Measurements from ENCODE around the gene C17orf50. TPM values are rescaled to one million over a fixed set of nuclear protein-coding genes. Genes with fewer than 3 reads are reported as not detected.

The C17orf50 gene
- total RNA-seq, 1 experiment from 2014 or later = not detected

DNA sequence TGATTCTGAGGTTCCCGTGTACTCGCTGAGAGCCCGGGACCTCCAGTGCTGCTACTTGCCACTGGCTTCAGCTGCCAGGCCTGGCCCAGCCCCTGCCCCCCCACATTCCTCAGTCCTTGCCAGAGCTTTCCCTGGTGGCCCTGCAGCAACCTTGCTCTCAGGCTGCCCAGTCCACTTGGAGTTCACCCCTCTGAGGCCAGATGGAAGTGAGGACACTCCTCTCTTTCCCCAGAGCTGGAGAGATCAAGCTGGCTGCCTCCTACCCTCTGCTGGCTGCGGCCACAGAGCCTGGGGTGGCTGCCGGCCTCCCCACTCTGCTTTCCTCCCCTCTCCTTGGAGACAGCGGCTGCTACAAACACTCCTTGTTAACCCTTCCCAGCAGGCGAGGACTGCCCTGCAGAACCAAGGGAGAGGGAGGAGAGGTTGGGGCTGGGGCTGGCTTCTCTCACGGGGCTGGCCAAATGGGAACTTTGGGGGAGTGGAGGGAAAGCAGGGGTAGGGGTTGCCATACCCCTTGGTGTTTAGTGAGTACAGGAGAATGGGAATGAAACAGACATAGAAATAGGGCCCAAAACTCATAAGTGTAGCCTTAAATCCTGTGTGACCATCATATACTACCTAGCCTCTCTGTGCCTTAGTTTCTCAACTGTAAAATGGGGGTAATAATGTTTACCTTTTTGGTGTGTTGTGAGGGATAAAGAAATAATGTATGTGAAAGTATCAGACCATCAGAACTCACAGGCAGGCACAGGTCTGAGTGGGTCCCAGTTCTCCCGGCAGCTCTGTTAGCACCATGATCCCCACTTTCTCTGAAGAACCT, 7.5 kb upstream of the C17orf50 start, which contains the start of gene GAS2L2:
Gene GAS2L2 (minus strand): TSS at position 295 of the 820 bp plus-strand sequence. CDS start 389 bp downstream, outside the sequence.
- ChIA-PET POLR2A (ENCODE audit: unreplicated experiment) (no interaction called here), CTCF (no interaction called here)
- Histone ChIP-seq H4K20me1 (ENCODE audit: low read length) (no peaks in the 10 kb centered on the region), H3K4me3 (ENCODE audit: low read length) (no peak within 1 kb of the TSS), H3K4me2 (ENCODE audit: low read length) (no peak within 1 kb of the TSS), H3K9me3 (ENCODE audit: low read length) (no peaks in the 10 kb centered on the region), H3K4me1 (ENCODE audit: insufficient read depth, low read length) (no peaks in the 10 kb centered on the region), H3K9ac (ENCODE audit: low read length) (no peak within 1 kb of the TSS), H3K9me2 (replicated peaks; ENCODE audit: low read length) (no peaks in the 10 kb centered on the region), H3K27me3 (ENCODE audit: low read length) (no peaks in the 10 kb centered on the region), H3K27ac (ENCODE audit: low read length) (no peak within 1 kb of the TSS), H3K36me3 (ENCODE audit: low read depth, low read length) (no peaks in the 10 kb centered on the region), H2AFZ (ENCODE audit: low read length) (no peak within 1 kb of the TSS), H3K79me2 (ENCODE audit: low read length) (no peaks in the 10 kb centered on the region), H3F3A (ENCODE audit: low read length, unreplicated experiment) (no peaks in the 10 kb centered on the region)
- no TSS peak for BruUV-seq (replicated peaks)
- intact Hi-C loops (cut with micrococcal nuclease) = no loop called here
- no peak for DNase-seq
- no peak for ATAC-seq
- TF ChIP-seq, protein P1, sequence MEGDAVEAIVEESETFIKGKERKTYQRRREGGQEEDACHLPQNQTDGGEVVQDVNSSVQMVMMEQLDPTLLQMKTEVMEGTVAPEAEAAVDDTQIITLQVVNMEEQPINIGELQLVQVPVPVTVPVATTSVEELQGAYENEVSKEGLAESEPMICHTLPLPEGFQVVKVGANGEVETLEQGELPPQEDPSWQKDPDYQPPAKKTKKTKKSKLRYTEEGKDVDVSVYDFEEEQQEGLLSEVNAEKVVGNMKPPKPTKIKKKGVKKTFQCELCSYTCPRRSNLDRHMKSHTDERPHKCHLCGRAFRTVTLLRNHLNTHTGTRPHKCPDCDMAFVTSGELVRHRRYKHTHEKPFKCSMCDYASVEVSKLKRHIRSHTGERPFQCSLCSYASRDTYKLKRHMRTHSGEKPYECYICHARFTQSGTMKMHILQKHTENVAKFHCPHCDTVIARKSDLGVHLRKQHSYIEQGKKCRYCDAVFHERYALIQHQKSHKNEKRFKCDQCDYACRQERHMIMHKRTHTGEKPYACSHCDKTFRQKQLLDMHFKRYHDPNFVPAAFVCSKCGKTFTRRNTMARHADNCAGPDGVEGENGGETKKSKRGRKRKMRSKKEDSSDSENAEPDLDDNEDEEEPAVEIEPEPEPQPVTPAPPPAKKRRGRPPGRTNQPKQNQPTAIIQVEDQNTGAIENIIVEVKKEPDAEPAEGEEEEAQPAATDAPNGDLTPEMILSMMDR (conservative IDR thresholded peaks at IDR 0.05; ENCODE audit: low read depth, low read length) = no peak
- no peak for TF ChIP-seq EZH2 (IDR thresholded peaks at IDR 0.05; ENCODE audit: low read length, unreplicated experiment)
- no peak for TF ChIP-seq EZH2phosphoT487 (IDR thresholded peaks at IDR 0.05; ENCODE audit: borderline replicate concordance, low read length)

GRCh38 chr17:35757243-35757642, 3.4 kb upstream of the C17orf50 start:
- Histone ChIP-seq H2AFZ (ENCODE audit: low read length) (no peak overlapping the region), H3K9me3 (ENCODE audit: low read length) (no peaks in the 10 kb centered on the region), H3K27me3 (ENCODE audit: low read length) (no peaks in the 10 kb centered on the region), H3K79me2 (ENCODE audit: low read length) (no peaks in the 10 kb centered on the region), H3F3A (ENCODE audit: low read length, unreplicated experiment) (no peaks in the 10 kb centered on the region), H3K27ac (ENCODE audit: low read length) (no peak overlapping the region), H3K9ac (ENCODE audit: low read length) (no peak overlapping the region), H3K4me3 (ENCODE audit: low read length) (no peak overlapping the region), H3K36me3 (ENCODE audit: low read depth, low read length) (no peaks in the 10 kb centered on the region), H3K9me2 (replicated peaks; ENCODE audit: low read length) (no peaks in the 10 kb centered on the region), H3K4me2 (ENCODE audit: low read length) (no peak overlapping the region), H4K20me1 (ENCODE audit: low read length) (no peaks in the 10 kb centered on the region), H3K4me1 (ENCODE audit: insufficient read depth, low read length) (no peaks in the 10 kb centered on the region)
- CTCF ChIA-PET = no interaction called here
- no TSS peak for BruUV-seq (replicated peaks)
- TF ChIP-seq EZH2phosphoT487 (IDR thresholded peaks at IDR 0.05; ENCODE audit: borderline replicate concordance, low read length) (no peak), EZH2 (IDR thresholded peaks at IDR 0.05; ENCODE audit: low read length, unreplicated experiment) (no peak)
- TF ChIP-seq, protein P1 (conservative IDR thresholded peaks at IDR 0.05; ENCODE audit: low read depth, low read length) = no peak
- ATAC-seq (no peak), DNase-seq (no peak)
- intact Hi-C loops (cut with micrococcal nuclease) = no loop called here
- POLR2A ChIA-PET (ENCODE audit: unreplicated experiment) = no interaction called here

- H4K20me1 ChIP-seq (ENCODE audit: low read length) = no peaks in the 10 kb centered on the region
- CTCF ChIA-PET = no interaction called here
Measured at GRCh38 chr17:35761601-35762000, 914 bp downstream of the C17orf50 start.

More at GRCh38 chr17:35761601-35762000, 914 bp downstream of the C17orf50 start:
- no peak overlapping the region for H3K9ac ChIP-seq (ENCODE audit: low read length)
- POLR2A ChIA-PET (ENCODE audit: unreplicated experiment) = no interaction called here
- H3K27me3 ChIP-seq (ENCODE audit: low read length) = no peaks in the 10 kb centered on the region
- BruUV-seq (replicated peaks) = no TSS peak
- no peak overlapping the region for H3K4me2 ChIP-seq (ENCODE audit: low read length)
- no peaks in the 10 kb centered on the region; the same call in 1 of the 2 replicates for H3K36me3 ChIP-seq (ENCODE audit: low read depth, low read length)
- H3K4me1 ChIP-seq (ENCODE audit: insufficient read depth, low read length) = 0 out of 2 replicates have a peak, but pooled peaks cover 3% of the 10 kb centered on the region
- H2AFZ ChIP-seq (ENCODE audit: low read length) = no peak overlapping the region
- H3K4me3 ChIP-seq (ENCODE audit: low read length) = no peak overlapping the region
- ATAC-seq (no peak), DNase-seq (no peak)
- no peaks in the 10 kb centered on the region for H3K9me2 ChIP-seq (replicated peaks; ENCODE audit: low read length)
- intact Hi-C loops (cut with micrococcal nuclease) = no loop called here
- H3F3A ChIP-seq (ENCODE audit: low read length, unreplicated experiment) = no peaks in the 10 kb centered on the region
- no peaks in the 10 kb centered on the region for H3K79me2 ChIP-seq (ENCODE audit: low read length)
- no peaks in the 10 kb centered on the region for H3K9me3 ChIP-seq (ENCODE audit: low read length)
- no peak for TF ChIP-seq EZH2phosphoT487 (IDR thresholded peaks at IDR 0.05; ENCODE audit: borderline replicate concordance, low read length)
- TF ChIP-seq, protein P1 (conservative IDR thresholded peaks at IDR 0.05; ENCODE audit: low read depth, low read length) = no peak
- TF ChIP-seq EZH2 (IDR thresholded peaks at IDR 0.05; ENCODE audit: low read length, unreplicated experiment) = no peak
- no peak overlapping the region for H3K27ac ChIP-seq (ENCODE audit: low read length)

Data from PC-3 (cell line).